GM18873 (cell line): ENCODE results near the gene RXFP2.

Experiments used
- ATAC-seq: cut with Tn5 transposase; IDR thresholded peaks from one replicate; pipeline ENCODE4 v1.9.1; 2021; ENCODE audit warnings: mild to moderate bottlenecking, moderate library complexity, moderate number of reproducible peaks; ENCODE audit not compliant: unreplicated experiment, low FRiP score

The RXFP2 gene, protein sequence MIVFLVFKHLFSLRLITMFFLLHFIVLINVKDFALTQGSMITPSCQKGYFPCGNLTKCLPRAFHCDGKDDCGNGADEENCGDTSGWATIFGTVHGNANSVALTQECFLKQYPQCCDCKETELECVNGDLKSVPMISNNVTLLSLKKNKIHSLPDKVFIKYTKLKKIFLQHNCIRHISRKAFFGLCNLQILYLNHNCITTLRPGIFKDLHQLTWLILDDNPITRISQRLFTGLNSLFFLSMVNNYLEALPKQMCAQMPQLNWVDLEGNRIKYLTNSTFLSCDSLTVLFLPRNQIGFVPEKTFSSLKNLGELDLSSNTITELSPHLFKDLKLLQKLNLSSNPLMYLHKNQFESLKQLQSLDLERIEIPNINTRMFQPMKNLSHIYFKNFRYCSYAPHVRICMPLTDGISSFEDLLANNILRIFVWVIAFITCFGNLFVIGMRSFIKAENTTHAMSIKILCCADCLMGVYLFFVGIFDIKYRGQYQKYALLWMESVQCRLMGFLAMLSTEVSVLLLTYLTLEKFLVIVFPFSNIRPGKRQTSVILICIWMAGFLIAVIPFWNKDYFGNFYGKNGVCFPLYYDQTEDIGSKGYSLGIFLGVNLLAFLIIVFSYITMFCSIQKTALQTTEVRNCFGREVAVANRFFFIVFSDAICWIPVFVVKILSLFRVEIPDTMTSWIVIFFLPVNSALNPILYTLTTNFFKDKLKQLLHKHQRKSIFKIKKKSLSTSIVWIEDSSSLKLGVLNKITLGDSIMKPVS

DNA sequence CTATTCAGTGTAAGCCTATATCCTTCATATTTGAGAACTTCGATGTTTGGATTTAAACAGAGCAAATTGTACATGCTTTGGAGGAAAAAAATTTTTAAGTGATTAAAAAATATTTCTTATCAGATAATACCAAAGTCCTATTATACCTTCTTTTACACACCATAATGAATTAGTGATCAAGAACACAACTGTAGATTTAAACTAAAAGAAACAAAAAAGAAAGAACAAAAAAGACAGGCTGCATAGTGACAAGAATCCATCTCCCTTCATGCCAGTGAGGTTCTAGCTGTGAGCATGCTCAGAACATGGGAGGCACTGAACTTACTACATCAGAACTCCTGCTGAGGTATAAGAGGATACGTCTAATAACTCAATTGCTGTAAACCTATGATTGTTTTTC, at the start of gene RXFP2:
RXFP2 (plus strand) TSS at position 301 of the 400 bp plus-strand sequence; CDS start at position 388, 87 bp downstream.
- ATAC-seq = no peak

DNA sequence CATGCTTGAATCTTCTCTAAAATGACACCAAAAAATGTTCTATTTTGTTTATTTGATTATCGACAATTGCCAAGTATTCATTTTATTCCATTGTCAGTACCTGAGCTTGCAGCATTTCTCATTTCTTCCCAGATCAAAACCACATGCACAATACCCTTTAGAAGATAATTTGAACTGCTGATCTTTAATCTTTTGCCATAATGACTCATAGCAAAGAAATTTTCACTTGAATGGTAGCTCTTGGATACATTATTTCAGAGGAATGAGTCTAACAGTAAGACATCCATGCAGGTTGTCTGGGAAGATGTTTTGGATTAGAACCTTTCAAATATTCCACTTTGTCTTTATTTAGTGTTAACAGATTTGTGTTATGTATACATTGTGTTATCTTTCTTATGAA, 42.0 kb upstream of the RXFP2 start:
- ATAC-seq = no peak

DNA sequence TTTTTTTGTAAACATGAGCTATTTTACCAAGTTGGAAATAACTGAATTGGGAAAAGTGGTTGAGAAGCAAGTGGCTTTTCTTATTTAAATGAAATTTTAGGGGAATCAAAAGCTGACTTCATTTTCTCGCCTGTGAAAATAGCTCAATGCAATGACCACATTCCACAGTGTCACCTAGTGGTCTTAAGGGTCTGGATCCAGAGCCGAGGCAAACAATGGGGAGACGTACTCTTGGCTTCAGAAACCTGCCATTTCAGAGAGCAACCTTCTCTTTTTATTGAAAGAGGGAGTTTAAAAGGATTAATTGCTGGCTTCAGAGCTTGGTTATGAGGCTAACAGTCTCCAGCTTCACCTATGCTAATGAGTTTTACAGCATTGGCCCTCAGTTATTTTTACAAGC, 39.7 kb upstream of the RXFP2 start:
- no peak for ATAC-seq

DNA sequence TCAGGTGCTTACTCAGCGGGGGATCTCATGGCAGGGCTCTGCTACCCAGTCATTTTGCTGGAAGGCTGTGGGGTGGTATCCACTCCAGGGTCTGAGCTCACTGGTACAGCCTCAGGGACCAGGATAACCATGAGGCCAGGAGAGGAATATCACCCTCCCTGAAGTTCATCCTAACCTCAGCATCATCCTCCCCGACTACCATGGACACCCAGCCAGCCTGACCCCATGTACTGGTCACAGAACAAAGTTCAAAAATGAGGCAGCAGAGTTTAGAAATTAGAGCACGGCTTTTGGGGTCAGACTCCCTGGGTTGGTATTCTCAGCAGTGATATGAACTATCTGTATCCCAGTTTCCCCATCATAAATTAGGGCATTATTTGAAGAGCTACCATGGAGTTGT, 35.5 kb upstream of the RXFP2 start:
- ATAC-seq = no peak

DNA sequence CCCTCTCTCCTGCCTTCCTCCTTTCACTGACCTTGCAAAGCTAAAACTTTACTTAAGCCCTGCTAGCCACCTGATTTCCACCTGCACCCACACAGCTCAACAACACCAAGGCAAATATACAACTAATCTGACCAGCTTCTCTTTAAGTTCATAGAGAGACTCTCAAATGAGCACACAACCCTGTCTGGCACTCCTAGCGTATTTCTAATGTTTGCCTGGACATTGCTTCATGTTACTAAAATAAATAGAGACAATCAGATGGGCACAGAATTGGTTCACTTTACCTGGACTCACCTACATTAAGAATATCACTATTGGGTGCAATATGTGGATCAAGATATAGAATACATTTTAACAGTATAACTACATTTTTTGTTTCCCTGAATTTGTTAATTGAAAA, 33.2 kb upstream of the RXFP2 start:
- ATAC-seq = no peak

DNA sequence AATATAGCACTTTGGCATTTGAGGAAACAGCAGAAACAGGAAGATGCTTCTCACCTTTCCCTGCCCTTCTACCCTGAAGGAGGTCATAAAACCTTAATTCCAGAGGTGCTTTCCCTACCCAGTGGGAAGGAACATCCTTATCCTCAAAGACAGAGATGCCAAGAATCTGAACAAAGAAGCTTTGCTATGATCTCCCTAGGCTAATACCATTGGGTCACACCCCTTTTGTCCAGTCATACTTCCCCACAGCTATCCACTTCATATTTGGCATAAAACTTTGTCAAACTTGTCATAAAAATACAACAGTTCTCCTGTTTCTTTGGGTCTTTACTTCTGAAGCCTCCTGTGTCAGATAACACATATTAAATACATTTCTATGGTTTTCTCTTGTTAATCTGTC, 21.7 kb upstream of the RXFP2 start:
- no peak for ATAC-seq

DNA sequence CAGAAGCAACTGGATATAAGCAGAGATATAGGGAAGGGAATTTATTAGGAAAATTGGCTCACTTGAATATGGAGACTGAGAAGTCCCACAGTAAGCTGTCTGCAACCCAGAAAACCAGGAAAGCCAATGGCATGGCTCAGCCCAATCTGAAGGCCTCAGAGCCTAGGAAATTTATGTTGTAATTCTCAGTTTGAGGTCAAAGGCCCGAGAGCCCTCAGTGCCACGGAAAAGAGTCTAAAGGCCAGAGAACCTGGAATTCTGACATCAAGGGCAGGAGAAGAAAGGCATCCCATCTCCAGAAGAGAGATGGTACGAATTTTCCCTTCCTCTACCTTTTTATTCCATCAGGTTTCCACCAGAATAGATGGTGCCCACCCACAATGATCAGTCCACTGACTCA, 20.1 kb upstream of the RXFP2 start:
- no peak for ATAC-seq

DNA sequence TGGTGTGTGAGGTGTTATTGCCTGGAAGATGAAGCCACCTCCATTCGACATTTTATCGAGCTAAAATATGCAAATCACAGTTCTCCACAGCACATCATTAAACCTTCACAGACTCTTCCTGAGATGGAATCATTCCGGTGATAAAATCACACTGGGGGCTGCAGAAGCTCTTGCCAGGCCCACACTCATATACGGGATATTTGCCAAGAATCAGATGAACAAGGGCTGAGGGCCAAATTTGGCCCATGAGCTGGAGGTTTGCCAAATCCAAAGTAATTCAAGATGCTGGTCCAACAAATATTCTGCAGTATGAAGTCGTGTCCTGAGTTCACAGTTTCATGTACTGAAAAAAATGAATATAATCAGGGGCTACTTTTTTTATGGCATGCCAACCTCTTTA, 16.7 kb upstream of the RXFP2 start:
- ATAC-seq = no peak

DNA sequence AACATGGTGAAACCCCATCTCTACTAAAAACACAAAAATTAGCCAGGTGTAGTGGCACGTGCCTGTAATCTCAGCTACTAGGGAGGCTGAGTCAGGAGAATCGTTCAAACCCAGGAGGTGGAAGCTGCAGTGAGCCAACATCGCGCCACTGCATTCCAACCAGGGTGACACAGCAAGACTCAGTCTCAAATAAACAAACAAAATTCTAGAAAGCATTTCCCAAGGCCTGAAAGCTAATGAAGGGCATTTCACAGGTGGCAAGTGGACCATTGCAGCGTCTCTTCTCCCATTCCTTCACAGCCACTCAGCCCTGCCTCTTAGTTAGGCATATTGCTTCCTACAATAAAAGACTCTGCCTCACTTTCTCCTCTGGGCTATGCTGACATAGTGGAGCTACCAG, 13.5 kb upstream of the RXFP2 start:
- no peak for ATAC-seq

DNA sequence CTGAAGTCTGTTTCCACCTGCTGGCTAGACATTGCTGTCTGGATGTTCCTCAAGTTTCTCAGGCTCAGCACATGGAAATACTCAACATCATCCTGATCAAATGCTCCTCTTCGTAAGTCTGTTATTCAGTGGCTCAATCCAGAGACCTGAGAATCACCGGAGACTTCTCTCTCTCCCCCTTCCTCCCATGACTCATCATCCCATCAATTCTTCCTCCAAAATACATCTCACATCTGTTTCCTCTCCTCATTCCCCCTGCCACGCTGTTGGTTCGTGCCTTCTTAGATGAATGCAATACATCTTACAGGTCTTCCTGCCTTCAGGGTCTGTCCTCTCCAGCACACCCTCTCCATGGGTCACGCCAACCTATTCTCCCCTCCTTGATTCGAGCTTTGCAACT, 7.4 kb upstream of the RXFP2 start:
- no peak for ATAC-seq

DNA sequence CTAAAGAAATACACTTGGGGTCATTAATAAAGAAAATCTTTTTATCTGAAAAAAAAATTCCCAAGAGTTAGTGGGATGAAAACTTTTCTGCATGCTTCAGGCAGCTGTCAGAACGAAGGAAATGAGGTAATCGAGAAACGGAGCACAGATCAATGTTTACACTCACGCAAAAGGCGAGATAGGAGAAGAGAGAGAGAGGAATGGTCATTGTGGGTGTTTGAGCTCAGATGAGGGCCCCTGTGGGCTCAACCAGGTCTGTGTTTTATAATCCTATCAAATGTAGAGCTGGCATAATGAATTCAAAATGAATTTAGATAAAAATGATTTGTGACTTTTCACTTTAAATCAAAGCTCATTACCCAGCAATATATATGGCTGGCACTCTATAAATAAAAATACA, 6.3 kb upstream of the RXFP2 start:
- no peak for ATAC-seq

DNA sequence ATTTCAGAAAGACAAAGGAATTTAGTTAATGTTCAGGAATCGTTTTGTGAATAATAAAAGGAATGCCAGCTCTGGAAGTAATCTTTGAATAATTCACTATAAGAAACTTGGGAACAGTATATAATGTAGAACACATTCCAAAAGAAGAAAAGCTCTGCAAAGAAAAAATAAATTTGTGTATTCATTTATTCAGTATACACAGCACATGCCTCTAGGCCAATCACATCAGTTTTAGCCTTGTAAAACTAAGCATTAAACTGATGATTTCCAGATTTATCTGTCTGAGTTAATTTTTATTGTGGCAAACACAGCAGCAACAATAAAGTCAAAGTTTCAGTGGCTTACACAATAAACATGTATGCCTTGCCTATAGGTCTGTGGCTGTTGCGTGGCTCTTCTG, 5.7 kb upstream of the RXFP2 start:
- no peak for ATAC-seq

DNA sequence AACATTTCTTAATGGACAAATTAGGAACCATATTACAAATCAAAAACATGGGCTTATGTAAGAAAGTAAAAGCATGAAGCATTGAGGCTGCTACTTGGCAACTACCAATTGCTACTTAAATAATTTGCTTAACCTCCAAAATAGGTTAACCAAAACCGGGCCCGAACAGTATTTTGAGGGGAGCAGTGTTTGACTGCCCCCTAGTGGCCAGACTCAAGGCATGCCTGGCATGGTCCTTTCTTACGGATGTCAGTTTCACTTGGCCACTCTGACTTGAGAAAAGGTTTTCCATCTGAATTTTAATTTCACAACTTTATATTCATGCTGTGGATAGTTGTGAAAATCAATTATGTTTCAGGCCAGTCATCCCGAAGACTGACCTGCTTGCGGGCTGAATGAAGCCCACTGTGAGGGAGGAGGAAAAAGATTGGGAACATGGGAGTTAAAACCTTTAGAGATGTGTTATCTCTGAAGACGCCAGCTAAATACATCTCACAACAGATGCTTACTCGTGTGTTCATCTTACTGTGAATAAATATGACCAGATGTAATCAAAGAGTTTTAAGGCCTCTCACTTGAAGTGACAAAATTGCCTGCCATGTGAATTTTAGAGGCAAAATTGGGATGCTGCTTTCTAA, 2.9 kb downstream of the RXFP2 start:
- peak; percentile 64 for ATAC-seq

DNA sequence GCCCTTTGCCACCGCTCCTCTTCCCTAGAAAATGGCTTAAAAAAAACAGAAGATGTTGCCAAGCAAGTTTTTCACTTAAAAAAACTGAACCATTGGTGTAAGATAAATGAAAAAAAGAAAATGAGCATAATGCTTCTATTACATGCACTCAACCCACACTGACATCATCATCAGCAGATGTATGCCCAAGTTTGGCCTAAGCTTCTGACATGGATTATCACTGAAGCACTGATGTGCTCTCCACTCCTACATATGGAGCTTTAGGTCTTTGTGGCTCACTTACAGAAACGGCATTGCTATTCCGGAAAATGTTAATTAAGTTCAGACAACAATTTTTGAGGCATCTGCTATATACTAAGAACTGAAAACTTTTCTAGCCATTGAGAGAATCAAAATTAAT, 8.0 kb downstream of the RXFP2 start:
- ATAC-seq = no peak

DNA sequence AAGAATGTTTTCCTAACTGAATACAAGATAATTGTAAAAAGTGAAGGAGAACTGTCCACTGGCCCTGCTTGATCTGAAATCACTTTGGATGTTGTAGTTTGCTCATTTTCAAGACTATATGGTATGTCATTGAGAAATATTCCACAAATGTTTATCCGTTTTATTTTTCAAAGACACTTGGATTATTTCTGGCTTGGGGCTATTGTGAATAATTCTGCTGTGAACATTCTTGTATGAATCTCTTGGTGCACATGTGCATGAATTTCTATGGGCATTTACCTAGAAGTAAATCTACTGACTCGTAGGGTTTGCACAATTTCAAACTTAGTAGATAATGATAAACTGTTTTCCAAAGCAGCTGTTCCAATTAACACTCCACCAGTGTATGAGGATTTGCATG, 8.6 kb downstream of the RXFP2 start:
- ATAC-seq = no peak

DNA sequence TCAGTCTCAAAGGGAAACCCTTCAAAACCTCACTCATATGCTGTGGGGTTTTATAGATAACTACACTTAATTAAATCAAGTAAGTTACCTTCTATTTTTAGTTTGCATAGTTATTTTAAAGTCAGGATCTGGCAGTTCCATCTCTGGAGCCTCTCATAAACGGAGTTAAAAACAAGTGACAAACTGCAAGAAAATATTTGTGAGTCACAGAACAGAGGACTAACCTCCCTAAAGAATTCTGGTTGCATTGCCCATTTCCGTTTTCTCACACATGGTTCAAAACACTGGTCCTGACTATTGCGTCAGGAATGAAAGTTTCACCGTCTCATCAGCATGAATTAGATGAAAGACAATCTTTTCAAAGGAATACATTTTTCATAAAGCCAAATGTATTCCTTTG, 10.6 kb downstream of the RXFP2 start:
- ATAC-seq = no peak

DNA sequence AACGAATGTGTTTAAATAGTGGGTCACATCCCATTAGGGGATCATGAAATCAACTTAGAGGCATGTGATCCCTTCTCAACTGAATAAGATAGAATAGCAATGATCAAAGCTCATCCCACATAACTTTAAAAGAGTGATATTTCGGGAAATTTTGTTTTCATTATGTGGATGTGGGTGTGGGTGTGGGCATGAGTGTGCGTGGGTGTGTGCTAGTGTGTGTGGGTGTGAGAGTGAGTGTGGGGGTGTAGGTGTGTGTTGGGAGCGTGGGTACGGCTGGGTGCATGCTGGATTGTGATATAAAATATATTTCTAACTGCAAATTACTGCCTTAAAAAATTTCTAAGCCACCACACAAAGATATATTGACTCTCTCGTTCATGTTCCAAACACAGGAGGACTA, 15.9 kb downstream of the RXFP2 start:
- ATAC-seq = no peak

DNA sequence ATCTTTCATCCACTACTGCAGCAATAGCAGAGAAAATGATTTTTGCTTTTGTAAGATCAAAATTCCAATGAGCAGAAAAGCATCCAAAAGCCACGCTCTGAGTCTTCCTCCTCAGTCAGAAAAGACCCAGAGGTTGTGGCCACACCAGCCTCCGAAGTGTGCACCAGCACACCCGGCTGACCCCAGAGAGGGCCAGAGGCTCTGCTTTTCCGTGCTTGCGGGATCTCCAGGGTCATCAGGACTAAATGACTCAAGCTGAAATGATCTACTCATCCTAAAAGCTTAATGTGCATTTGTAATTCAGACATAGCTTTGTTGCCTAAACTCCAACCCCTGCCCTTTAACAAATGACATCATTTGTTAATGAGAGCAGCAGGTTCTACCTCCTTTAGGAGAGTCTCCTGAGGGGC, 16.5 kb downstream of the RXFP2 start:
- ATAC-seq = no peak

DNA sequence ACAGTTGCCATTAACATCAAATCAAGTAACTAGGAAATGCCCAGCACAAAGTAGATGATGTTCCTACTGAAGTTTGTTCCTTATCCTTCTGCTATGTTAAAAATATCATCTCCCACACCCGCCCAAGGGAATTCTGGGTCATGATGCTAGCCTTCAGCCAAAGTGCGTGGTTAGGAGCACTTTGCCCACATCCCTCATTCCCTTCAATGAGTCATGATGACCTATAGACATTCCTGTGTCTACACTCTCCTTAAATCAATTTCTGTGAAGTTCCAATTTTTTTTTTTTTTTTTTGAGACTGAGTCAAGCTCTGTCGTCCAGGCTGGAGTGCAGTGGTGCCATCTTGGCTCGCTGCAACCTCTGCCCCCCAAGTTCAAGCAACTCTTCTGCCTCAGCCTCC, 17.0 kb downstream of the RXFP2 start:
- ATAC-seq = no peak

DNA sequence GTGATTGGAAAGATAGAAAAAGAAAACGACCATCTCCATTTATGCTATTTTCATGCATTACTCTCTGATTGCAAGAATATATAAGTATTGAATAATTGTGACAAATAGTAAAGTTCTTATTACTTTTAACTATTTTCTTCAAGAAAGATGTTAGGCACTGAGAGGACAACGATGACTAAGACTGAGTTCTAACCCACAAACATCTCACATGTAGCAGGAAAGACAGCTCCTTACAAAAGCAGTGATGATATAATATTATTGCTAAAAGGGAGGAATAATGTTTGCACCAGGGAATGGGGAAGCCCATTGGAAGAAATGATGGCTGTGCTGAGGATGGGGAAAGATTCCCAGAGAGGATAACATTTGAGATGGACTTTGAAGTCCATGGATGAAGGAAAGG, 22.6 kb downstream of the RXFP2 start:
- ATAC-seq = no peak

DNA sequence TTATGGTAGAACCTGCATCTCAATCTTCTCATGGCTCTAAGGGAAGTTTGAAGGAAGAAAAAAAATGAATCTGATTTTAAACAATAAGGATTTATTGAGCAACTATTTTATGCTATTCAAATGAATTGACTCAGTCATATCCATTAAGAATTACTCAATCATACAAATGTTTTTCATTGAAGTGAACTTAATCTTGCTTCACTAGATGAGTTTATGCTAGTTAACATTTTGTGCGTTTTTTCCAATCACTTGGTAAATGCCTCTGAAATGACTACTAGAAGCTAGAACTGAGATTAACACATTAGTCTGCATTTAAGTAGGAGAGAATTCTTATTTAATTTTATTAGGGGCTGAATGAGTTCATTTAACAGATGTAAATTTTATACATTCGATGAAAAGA, 25.2 kb downstream of the RXFP2 start:
- no peak for ATAC-seq
